Hepatocyte (in vitro differentiated cells): ENCODE data around the gene MOK.

Experiments
- CTCF ChIP-seq: fragments of 200-600 bp; sonication (generic); IDR thresholded peaks from 2 replicates; pipeline ENCODE4 v1.5.1; 2016; ENCODE audit warnings: antibody characterized with exemption, mild to moderate bottlenecking; ENCODE audit not compliant: poor library complexity
- EZH2 ChIP-seq: fragments of 200-600 bp; sonication (generic); IDR thresholded peaks from 2 replicates; pipeline ENCODE4 v1.6.1; 2016; ENCODE audit warnings: antibody characterized with exemption, mild to moderate bottlenecking, borderline replicate concordance
- EZH2phosphoT487 ChIP-seq: fragments of 200-600 bp; sonication (generic); IDR thresholded peaks from one replicate; pipeline ENCODE4 v1.6.1; 2018; ENCODE audit warnings: antibody characterized with exemption, mild to moderate bottlenecking, low read depth, moderate library complexity; ENCODE audit not compliant: unreplicated experiment, severe bottlenecking

GRCh38 chr14:102184316-102185035 lies 120.5 kb downstream of the MOK start:
- no peak for TF ChIP-seq CTCF
- TF ChIP-seq EZH2phosphoT487 = no peak
- no peak for TF ChIP-seq EZH2
